NCI-H82 treated with DMSO at 0.1 percent for 48 hours (cell line): ENCODE results near the gene TEPSIN.

Experiments
- DNase-seq: peaks from one replicate; lab custom pipeline; 2025; ENCODE audit not compliant: unreplicated experiment; lab: John Stamatoyannopoulos, UW

TEPSIN gene

GRCh38 chr17:81251094-81251708, 12.3 kb upstream of the TEPSIN start:
- DNase-seq = no peak

- DNase-seq = no peak
Observed at GRCh38 chr17:81250286-81251093, 11.6 kb upstream of the TEPSIN start.

GRCh38 chr17:81249223-81250040, 10.6 kb upstream of the TEPSIN start:
- no peak for DNase-seq

DNA sequence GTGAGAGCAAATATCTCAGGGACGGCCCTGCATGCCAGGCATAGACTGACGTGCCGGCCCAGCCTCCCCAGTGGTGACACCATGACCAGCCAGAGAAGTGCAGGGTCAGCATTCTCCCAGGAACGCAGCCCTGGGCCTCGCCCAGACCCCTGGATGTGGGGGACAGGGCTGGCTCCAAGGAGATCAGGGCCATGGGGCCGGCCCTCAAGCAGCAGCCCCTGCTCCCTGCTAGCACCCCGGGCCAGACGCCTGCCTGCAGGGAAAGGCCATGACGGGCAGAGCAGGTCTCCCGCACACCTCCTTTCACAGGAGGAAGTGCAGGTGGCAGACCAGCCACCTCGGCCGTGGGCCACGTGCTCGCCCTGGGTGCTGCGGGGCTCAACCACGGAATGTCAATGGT, 9.8 kb upstream of the TEPSIN start:
- no peak for DNase-seq

DNA sequence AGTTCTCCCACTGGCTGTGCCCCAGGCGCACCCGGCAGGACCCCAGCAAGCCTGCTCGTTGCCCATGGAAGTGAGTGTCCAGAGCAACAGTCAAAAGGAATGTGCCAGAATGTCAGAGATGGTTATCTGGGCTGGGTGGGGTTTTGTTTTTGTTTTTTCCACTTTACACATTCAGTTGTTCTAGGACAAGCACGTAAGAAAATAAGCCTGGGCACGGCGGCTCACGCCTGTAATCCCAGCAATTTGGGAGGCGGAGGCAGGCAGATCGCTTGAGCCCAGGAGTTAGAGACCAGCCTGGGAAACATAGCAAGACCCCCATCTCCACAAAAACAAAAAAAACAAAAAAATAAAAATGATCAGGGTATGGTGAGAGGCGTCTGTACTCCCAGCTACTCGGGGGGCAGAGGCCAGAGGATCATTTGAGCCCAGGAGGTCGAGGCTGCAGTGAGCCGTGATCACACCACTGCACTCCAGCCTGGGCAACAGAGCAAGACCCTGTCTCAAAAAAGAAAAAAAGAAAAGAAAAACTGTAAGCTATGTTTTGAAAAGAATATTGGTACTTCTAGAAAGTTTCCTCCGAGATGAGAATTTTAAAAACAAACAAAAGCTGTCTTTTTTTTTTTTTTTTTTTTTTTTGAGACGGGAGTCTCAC, 8.6 kb upstream of the TEPSIN start:
- DNase-seq = no peak

DNA sequence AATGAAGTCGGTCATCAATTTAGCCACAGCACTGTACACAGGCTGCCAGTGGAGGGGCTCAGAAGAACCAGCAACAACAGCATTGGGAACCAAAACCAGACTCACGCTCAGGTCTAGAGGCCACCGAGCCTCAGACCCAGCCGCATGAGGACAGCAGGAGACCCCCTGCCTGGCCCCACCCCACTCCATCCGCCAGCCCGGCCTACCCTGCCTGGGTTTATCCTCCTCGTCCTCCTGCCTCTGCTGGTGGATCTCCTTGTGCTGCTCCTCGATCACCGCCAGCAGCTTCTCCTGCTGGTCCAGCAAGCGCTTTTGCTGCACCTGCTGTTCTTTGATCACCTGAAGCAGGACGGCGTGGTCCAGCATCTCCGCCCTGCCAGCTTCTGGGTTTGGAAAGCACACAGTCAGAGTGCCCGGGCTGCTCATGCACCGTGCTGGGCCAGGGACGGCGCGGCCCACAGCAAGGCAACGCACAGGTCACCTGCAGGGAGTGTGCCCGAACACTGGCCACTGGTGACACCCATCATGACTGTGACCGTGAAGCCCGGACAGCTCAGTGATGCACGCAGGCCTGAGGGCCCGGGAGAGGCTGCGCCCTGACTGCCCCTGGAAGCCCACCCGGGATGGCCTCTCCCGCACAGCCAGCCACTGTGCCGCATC, 8.0 kb upstream of the TEPSIN start:
- no peak for DNase-seq

DNA sequence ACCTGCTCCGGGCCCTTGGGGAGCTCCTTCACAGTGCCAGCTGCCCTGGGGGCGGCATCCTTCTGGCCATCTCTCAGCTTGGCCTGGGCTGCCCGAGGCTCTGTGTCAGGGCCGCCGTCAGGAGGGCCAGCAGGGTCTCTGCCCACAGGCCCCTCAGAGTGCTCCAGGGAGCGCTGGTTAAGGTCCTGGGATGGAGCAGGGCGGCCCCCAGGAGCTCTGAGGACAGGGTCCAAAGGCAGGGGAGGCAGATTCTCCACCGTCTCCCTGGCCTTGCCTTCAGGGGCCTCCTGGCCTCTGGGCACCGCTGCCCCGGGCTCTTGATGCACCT, 7.5 kb upstream of the TEPSIN start:
- no peak for DNase-seq

GRCh38 chr17:81245665-81246342, 6.9 kb upstream of the TEPSIN start:
- no peak for DNase-seq

DNA sequence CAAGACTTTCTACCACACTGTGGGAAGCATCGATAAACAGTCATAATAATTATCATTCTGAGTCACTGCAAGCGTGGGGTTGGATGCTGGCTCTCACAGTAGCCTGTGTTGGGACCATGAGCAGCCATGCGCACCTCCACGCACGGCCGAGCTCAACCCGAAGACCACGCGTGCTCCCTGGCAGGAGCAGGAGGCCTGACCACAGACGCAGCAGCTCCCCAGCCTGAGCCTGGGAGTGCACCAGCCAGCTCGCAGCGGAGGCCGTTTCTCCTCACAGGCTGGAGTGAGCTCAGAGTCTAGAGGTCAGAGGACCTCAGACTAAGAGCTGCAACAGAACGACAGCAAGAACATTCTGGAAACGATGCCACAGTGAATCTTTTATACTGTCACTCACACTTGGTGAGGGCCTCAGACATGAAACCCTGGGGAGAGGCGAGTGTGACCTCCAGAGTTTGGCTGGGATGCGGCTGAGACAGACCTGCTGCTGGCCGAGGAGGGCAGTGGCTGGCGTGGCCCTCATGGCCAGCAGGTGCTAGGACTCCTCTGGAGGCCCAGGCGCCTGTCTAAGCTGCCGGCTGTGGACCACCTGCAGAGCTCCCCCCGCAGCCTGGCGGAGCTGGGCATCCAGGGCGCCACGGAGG, 6.3 kb upstream of the TEPSIN start:
- no peak for DNase-seq

DNA sequence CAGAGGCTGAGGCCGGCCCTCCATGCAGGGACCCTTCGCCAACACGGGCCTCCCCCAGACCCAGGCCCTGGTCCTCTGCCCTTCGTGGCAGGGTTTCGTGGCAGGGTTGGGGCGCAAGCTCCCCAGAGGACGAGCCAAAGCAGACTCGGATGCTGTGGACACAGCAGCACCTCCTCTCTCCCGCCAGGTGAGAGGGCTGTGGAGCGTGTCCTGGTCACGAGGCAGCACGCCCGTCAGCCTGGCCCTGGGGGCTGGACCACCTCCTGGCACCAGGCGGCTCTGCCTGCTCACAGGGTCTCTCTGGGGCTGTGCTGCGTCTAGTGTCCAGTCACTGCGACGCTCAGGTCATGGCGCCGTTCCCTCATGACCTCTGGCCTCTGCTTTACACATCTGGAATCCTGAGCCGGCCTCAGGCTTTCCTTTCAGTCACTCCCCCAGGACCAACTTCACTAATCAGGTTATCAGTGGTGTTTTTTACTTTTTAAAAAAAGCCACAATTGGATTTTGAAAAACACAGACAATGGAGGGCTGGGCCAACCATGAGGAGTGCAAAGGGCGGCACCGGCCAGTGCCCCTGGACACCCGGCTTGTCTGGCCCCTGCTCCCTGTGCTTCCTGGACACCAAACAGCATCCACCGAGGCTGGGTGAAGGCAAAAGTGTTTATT, 5.6 kb upstream of the TEPSIN start:
- DNase-seq = no peak

- DNase-seq = no peak
Observed at GRCh38 chr17:81243333-81243664, 4.4 kb upstream of the TEPSIN start.

DNA sequence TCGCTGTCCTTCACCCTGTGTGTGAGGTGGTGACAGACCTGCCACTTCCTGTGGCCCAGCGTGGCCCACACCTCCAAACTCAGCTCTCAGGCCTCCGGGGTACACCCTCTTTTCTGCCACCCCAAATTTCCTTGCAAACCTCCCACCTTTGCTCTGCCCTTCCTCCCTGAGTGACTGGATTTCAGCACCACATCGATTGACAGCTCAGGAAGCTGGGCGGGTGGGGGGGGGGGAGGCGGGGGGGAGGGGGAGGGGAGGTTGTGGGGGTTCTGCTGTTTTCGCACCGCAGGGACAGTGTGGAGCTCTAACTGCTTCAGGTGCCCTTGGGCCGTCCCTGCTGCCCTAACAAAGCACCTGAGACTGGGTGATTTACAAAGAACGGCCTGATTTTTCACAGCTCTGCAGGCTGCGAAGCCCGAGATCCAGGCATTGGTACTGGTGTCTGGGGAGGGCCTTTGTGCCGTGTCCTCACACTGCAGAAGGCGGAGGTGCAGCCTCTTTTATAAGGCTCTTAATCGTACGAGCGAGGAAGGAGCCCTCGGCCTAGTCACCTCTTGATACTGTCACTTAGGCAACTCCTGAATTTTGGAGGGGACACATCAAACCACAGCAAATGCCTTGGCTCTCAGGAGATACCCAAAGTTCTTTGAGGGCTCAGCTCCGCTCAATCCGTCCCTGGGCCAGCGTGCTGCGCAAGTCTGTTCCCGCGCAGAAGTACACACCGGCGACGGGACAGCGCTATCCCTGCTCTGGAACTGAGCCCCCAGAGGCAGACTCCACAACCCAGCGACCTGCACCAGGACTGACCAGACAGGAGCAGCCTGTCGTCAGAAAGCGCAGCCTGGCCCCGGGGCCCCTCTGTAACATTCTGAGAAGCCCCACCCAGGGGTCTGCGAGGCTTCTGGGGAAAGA, 3.8 kb upstream of the TEPSIN start:
- no peak for DNase-seq

GRCh38 chr17:81241648-81242420, 3.0 kb upstream of the TEPSIN start:
- DNase-seq = no peak

GRCh38 chr17:81241203-81241602, 2.3 kb upstream of the TEPSIN start:
- DNase-seq = no peak

DNA sequence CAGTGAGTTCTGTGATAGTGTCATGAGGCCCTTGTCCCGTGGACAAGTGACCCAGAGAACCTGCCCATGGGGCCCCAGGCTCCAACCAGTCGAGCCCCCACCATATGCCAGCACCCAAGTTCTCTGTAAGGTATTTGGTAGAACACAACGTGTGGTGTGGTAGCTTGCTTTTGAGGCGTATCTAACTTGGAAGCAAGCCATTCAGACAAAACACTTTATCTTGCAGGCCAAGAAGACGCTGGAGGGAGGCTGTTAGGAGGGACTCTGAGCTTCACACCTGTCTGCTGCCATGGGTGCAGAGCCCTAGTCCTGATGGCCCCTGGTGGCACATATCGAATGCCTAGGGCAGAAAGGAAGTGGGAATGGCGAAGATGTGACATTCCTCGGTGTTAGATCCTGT, 1.9 kb upstream of the TEPSIN start:
- no peak for DNase-seq

GRCh38 chr17:81239714-81240555, 1.1 kb upstream of the TEPSIN start:
- no peak for DNase-seq

GRCh38 chr17:81238490-81238814, 403 bp downstream of the TEPSIN start:
- DNase-seq = no peak
